Tibial artery (tissue), 4 donors: ENCODE measurements around the gene OPRPN.

ENCODE experiments used
- DNase-seq, 2 donors: peaks; one replicate each; pipeline ENCODE4 v3.0.0-alpha.2; 2019
- H3K27ac ChIP-seq, 2 donors: fragments of 200-600 bp; sonication (generic) in 1 of 2; 1 replicate in 1 of 2; 2 replicates in 1 of 2; pipeline ENCODE4 v1.5.1; 2018 to 2019; ENCODE audit warnings: mild to moderate bottlenecking in 1 of 2
- H3K27me3 ChIP-seq, 2 donors: fragments of 200-600 bp; sonication (generic) in 1 of 2; one replicate each; pipeline versions ENCODE4 v1.5.1 to v1.6.0; 2016 to 2019
- H3K36me3 ChIP-seq, 3 donors: fragments of 200-600 bp; sonication (generic) in 2 of 3; one replicate each; pipeline ENCODE4 v1.5.1; 2016 to 2019; ENCODE audit warnings: mild to moderate bottlenecking in 2 of 3
- H3K4me1 ChIP-seq, 4 donors: fragments of 200-600 bp; sonication (generic) in 2 of 4; 1 replicate in 3 of 4; 2 replicates in 1 of 4; pipeline ENCODE4 v1.5.1; 2016 to 2019
- H3K4me3 ChIP-seq, 2 donors: fragments of 200-600 bp; sonication (generic) in 1 of 2; 1 replicate in 1 of 2; 2 replicates in 1 of 2; pipeline ENCODE4 v1.5.1; 2018 to 2019; ENCODE audit warnings: mild to moderate bottlenecking in 2 of 2
- H3K9me3 ChIP-seq, 3 donors: fragments of 200-600 bp; sonication (generic) in 1 of 3; one replicate each; pipeline ENCODE4 v1.5.1; 2016 to 2019
- CTCF ChIP-seq, 2 experiments: fragments of 200-600 bp in 1 of 2; fragments of 450-650 bp in 1 of 2; IDR thresholded peaks; one replicate each; pipeline ENCODE4 v1.5.1; 2017 to 2019; ENCODE audit warnings: antibody characterized with exemption in 2 of 2, mild to moderate bottlenecking in 1 of 2, moderate library complexity in 1 of 2
- intact Hi-C: fragments of 100-400 bp; cut with DNase I; formaldehyde crosslinking; loops from one replicate; pipeline ENCODE4 v1.15.0; 2023; ENCODE audit warnings: low total_unique reads

The OPRPN gene

GRCh38 chr4:70397580-70397979 lies at the start of gene OPRPN:
TSS of gene OPRPN (plus strand) at chr4:70397940. CDS start at chr4:70399286, 1,346 bp downstream.
- H3K4me1 ChIP-seq: no peaks in the 10 kb centered on the region
- no peaks in the 10 kb centered on the region for H3K27me3 ChIP-seq
- intact Hi-C loops: no loop called here
- no peak within 1 kb of the TSS for H3K4me3 ChIP-seq
- DNase-seq: no peak
- no peak for TF ChIP-seq CTCF (IDR thresholded peaks at IDR 0.05)
- H3K27ac ChIP-seq: no peak within 1 kb of the TSS
- no peaks in the 10 kb centered on the region for H3K9me3 ChIP-seq
- H3K36me3 ChIP-seq: no peaks in the 10 kb centered on the region

- intact Hi-C loops: no loop called here
- Histone ChIP-seq H3K36me3 (no peaks in the 10 kb centered on the region), H3K4me1 (no peaks in the 10 kb centered on the region), H3K9me3 (no peaks in the 10 kb centered on the region), H3K4me3 (no peak overlapping the region), H3K27me3 (no peaks in the 10 kb centered on the region), H3K27ac (no peak overlapping the region)
- no peak for DNase-seq
- TF ChIP-seq CTCF (IDR thresholded peaks at IDR 0.05): no peak
Observed at GRCh38 chr4:70356185-70356584, 41.6 kb upstream of the OPRPN start.

- Histone ChIP-seq H3K27ac (no peak overlapping the region), H3K27me3 (no peaks in the 10 kb centered on the region), H3K4me3 (no peak overlapping the region), H3K9me3 (no peaks in the 10 kb centered on the region), H3K36me3 (no peaks in the 10 kb centered on the region), H3K4me1 (no peaks in the 10 kb centered on the region)
- intact Hi-C loops: no loop called here
- no peak for DNase-seq
- no peak for TF ChIP-seq CTCF (IDR thresholded peaks at IDR 0.05)
Observed at GRCh38 chr4:70359115-70359661, 38.6 kb upstream of the OPRPN start.

GRCh38 chr4:70360460-70360859 lies 37.3 kb upstream of the OPRPN start, which contains the start of gene SMR3A:
TSS of gene SMR3A (plus strand) at chr4:70360760. CDS start at chr4:70362116, 1,356 bp downstream.
- Histone ChIP-seq H3K27ac (no peak within 1 kb of the TSS), H3K9me3 (no peaks in the 10 kb centered on the region), H3K27me3 (no peaks in the 10 kb centered on the region), H3K4me3 (no peak within 1 kb of the TSS), H3K4me1 (no peaks in the 10 kb centered on the region), H3K36me3 (no peaks in the 10 kb centered on the region)
- TF ChIP-seq CTCF (IDR thresholded peaks at IDR 0.05): no peak
- DNase-seq: no peak
- intact Hi-C loops: no loop called here

- DNase-seq: no peak
- H3K27me3 ChIP-seq: no peaks in the 10 kb centered on the region
- TF ChIP-seq CTCF (IDR thresholded peaks at IDR 0.05): no peak
- H3K27ac ChIP-seq: no peak overlapping the region
- H3K9me3 ChIP-seq: no peaks in the 10 kb centered on the region
- intact Hi-C loops: no loop called here
- no peaks in the 10 kb centered on the region for H3K4me1 ChIP-seq
- no peaks in the 10 kb centered on the region for H3K36me3 ChIP-seq
- no peak overlapping the region for H3K4me3 ChIP-seq
Observed at GRCh38 chr4:70364002-70364401, 33.7 kb upstream of the OPRPN start.

GRCh38 chr4:70365479-70365878 lies 32.3 kb upstream of the OPRPN start:
- no peaks in the 10 kb centered on the region for H3K4me1 ChIP-seq
- H3K27ac ChIP-seq: no peak overlapping the region
- no peaks in the 10 kb centered on the region for H3K36me3 ChIP-seq
- H3K4me3 ChIP-seq: no peak overlapping the region
- no peak for DNase-seq
- H3K9me3 ChIP-seq: no peaks in the 10 kb centered on the region
- intact Hi-C loops: no loop called here
- no peaks in the 10 kb centered on the region for H3K27me3 ChIP-seq
- no peak for TF ChIP-seq CTCF (IDR thresholded peaks at IDR 0.05)
